Endothelial cell of umbilical vein (primary cell): Measurements from ENCODE around the gene SLC35F2. TPM values are rescaled to one million over a fixed set of nuclear protein-coding genes. Genes with fewer than 3 reads are reported as not detected.

Experiments
- BruUV-seq: library from RNA; stranded (reverse); fragments of 400-500 nt; replicated peaks from 2 replicates; lab custom pipeline; 2021; lab: Mats Ljungman, UMichigan
- CTCF ChIA-PET: fragments of 300-600, 350-600 bp; sonication (Branson Sonifier 250); formaldehyde crosslinking; loops from one replicate; lab custom pipeline; 2021; ENCODE audit warnings: antibody characterized with exemption, inconsistent platforms; lab: Charles Lee
- POLR2A ChIA-PET: fragments of 300-600, 350-600 bp; sonication (Branson Sonifier 250); formaldehyde crosslinking; loops from one replicate; lab custom pipeline; 2021; ENCODE audit warnings: antibody characterized with exemption, inconsistent platforms; lab: Charles Lee
- DNase-seq: peaks from one replicate; pipeline ENCODE4 v3.0.0-alpha.2; 2011; ENCODE audit warnings: low read depth, low spot score
- FAIRE-seq: peaks from 2 replicates; lab custom pipeline; 2011; peaks lifted over from hg19 to GRCh38; lab: Jason Lieb, UNC
- H2AFZ ChIP-seq: 2 replicates; pipeline ENCODE4 v1.6.0; 2012; ENCODE audit warnings: low read depth, low read length, control low read depth, inconsistent platforms
- H3K27ac ChIP-seq: 2 replicates; pipeline ENCODE4 v1.5.1; 2011; ENCODE audit warnings: low read depth, mild to moderate bottlenecking, control low read depth, low read length, moderate library complexity; ENCODE audit not compliant: insufficient read depth
- H3K27me3 ChIP-seq, 2 experiments: 2 replicates each; pipeline versions ENCODE4 v1.6.0 to v1.6.1; 2011; ENCODE audit warnings: low read length in 2 of 2, mixed read lengths in 1 of 2; ENCODE audit not compliant: control insufficient read depth in 2 of 2, insufficient read depth in 2 of 2
- H3K36me3 ChIP-seq, 2 experiments: 2 replicates in 1 of 2; 3 replicates in 1 of 2; pipeline ENCODE4 v1.5.1; 2011; ENCODE audit warnings: low read length in 2 of 2, mild to moderate bottlenecking in 1 of 2, moderate library complexity in 1 of 2; ENCODE audit not compliant: control insufficient read depth in 2 of 2, insufficient read depth in 2 of 2; ENCODE audit errors: extremely low read depth in 1 of 2
- H3K4me1 ChIP-seq: 3 replicates; pipeline ENCODE4 v1.5.1; 2011; ENCODE audit warnings: mild to moderate bottlenecking, low read length; ENCODE audit not compliant: control insufficient read depth, insufficient read depth; ENCODE audit errors: extremely low read depth
- H3K4me2 ChIP-seq: 2 replicates; pipeline ENCODE4 v1.6.1; 2011; ENCODE audit warnings: low read length, control low read depth, mixed read lengths; ENCODE audit not compliant: insufficient read depth
- H3K4me3 ChIP-seq, 3 experiments: fragments of 200-600 bp in 1 of 3; sonication (generic), shearing (Covaris generic) in 1 of 3; replicated peaks in 1 of 3; 2 replicates each; pipeline ENCODE4 v1.5.1; 2011 to 2016; ENCODE audit warnings: control low read depth in 3 of 3, low read length in 3 of 3, mild to moderate bottlenecking in 2 of 3, inconsistent platforms in 1 of 3, low read depth in 1 of 3, moderate library complexity in 1 of 3; ENCODE audit not compliant: insufficient read depth in 1 of 3
- H3K79me2 ChIP-seq: 2 replicates; pipeline ENCODE4 v1.6.0; 2012; ENCODE audit warnings: low read length, inconsistent platforms; ENCODE audit not compliant: control insufficient read depth, insufficient read depth
- H3K9ac ChIP-seq: replicated peaks from 2 replicates; pipeline ENCODE3; 2011; ENCODE audit warnings: low read length, control low read depth; ENCODE audit not compliant: insufficient read depth; ENCODE audit errors: extremely low read depth
- H3K9me1 ChIP-seq: replicated peaks from 3 replicates; pipeline ENCODE4 v1.6.0; 2011; ENCODE audit warnings: mild to moderate bottlenecking, low read length; ENCODE audit not compliant: control insufficient read depth, insufficient read depth; ENCODE audit errors: extremely low read depth
- H3K9me3 ChIP-seq: replicated peaks from 2 replicates; pipeline ENCODE4 v1.5.1; 2012; ENCODE audit warnings: low read length, inconsistent platforms; ENCODE audit not compliant: control insufficient read depth, insufficient read depth
- H4K20me1 ChIP-seq: replicated peaks from 2 replicates; pipeline ENCODE3; 2011; ENCODE audit warnings: mild to moderate bottlenecking, low read length; ENCODE audit not compliant: control insufficient read depth, insufficient read depth; ENCODE audit errors: extremely low read depth
- EZH2 ChIP-seq: IDR thresholded peaks from 2 replicates; pipeline ENCODE4 v1.6.1; 2012; ENCODE audit warnings: borderline replicate concordance, low read depth, mild to moderate bottlenecking, moderate library complexity, low read length, inconsistent platforms; ENCODE audit not compliant: severe bottlenecking
- FOS ChIP-seq: IDR thresholded peaks from 2 replicates; pipeline ENCODE4 v1.6.1; 2011; ENCODE audit warnings: mild to moderate bottlenecking, low read length, moderate library complexity, borderline replicate concordance; ENCODE audit not compliant: insufficient read depth
- GATA2 ChIP-seq: IDR thresholded peaks from 2 replicates; pipeline ENCODE4 v1.7.0; 2011; ENCODE audit warnings: low read depth, mild to moderate bottlenecking, moderate library complexity, mixed read lengths, low read length; ENCODE audit not compliant: insufficient read length, insufficient read depth
- JUN ChIP-seq: IDR thresholded peaks from 2 replicates; pipeline ENCODE4 v1.6.1; 2011; ENCODE audit warnings: borderline replicate concordance, low read depth; ENCODE audit not compliant: insufficient read length, insufficient read depth
- MYC ChIP-seq: IDR thresholded peaks from one replicate; pipeline ENCODE4 v1.6.1; 2011; ENCODE audit warnings: mild to moderate bottlenecking, low read depth, low read length
- POLR2A ChIP-seq: IDR thresholded peaks from 2 replicates; pipeline ENCODE4 v1.6.1; 2012; ENCODE audit warnings: low read depth, mild to moderate bottlenecking, control low read depth, low read length
- POLR2AphosphoS5 ChIP-seq: IDR thresholded peaks from 2 replicates; pipeline ENCODE4 v1.6.1; 2012; ENCODE audit warnings: low read depth, mild to moderate bottlenecking, control low read depth, low read length, moderate library complexity; ENCODE audit not compliant: insufficient read depth
- dilution Hi-C: fragments of 300-500 bp; cut with MboI; formaldehyde crosslinking; loops from one replicate; pipeline ENCODE4 v1.15.0; 2019; ENCODE audit warnings: low sequenced_read_pairs; ENCODE audit not compliant: extremely low pct_ligation_motif_present
- intact Hi-C: fragments of 100-400 bp; cut with micrococcal nuclease; formaldehyde crosslinking; loops from one replicate; pipeline ENCODE4 v1.10.0; 2022
- polyA plus RNA-seq, 4 experiments: library from polyadenylated mRNA; depleted of rRNA in 3 of 4; stranded (reverse) in 3 of 4; unstranded in 1 of 4; fragments of >200 nt; gene quantifications; 2 replicates each; pipeline versions ENCODE4 v1.2.1 to v1.2.3, GENCODE V29; 2011 to 2012; ENCODE audit warnings: missing spikeins in 1 of 4
- total RNA-seq: library from RNA; stranded (reverse); gene quantifications from 2 replicates; pipeline ENCODE4 v1.2.3, GENCODE V29; 2021
- TF ChIP-seq, protein P1 (sequence below), 2 donors: IDR thresholded peaks; 1 replicate in 1 of 2; 2 replicates in 1 of 2; pipeline ENCODE4 v1.5.1; 2011; ENCODE audit warnings: low read length in 2 of 2, mild to moderate bottlenecking in 2 of 2, moderate library complexity in 2 of 2, control low read depth in 1 of 2, inconsistent platforms in 1 of 2, low read depth in 1 of 2; ENCODE audit not compliant: insufficient read depth in 1 of 2; ENCODE audit errors: extremely low read depth in 1 of 2
- TF ChIP-seq, protein P2 (sequence below): IDR thresholded peaks from 2 replicates; pipeline ENCODE4 v1.6.1; 2011; ENCODE audit not compliant: insufficient read depth, insufficient read length

The SLC35F2 gene
- total and polyA plus RNA-seq, 2 donors (not counting 3 experiments of a cell fraction or from before 2014, with no cell fraction given), result 41.0 to 59.7 TPM

DNA sequence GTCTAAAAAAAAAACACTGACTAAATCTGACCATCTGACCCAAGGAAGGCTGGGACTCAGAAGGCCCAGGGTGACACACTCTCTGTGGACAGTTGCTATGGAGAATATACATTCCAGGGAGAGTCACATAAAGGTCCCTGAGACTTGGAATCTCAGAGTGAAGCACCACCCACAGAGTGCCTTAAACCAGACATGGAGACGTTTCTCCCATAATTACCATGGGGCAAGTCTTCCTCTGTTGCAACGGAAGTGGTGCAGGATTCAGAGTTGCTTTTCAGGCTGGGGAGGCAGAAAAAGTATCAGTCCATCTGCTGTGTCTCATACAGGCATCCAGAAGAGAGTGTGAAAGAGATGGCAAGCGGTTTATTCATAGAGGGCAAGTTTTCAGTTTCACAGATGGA is 88.0 kb downstream of the SLC35F2 start:
- dilution Hi-C loops (no loop called here), intact Hi-C loops (no loop called here)
- Histone ChIP-seq H3K27me3 (peaks cover 2 to 4% of the 10 kb centered on the region in 2 experiments), H3K4me3 (no peak overlapping the region), H3K9me3 (no peaks in the 10 kb centered on the region), H3K36me3 (no peaks in the 10 kb centered on the region), H3K4me1 (no peaks in the 10 kb centered on the region), H3K79me2 (no peaks in the 10 kb centered on the region), H3K27ac (no peak overlapping the region), H3K9me1 (no peaks in the 10 kb centered on the region), H3K9ac (no peak overlapping the region), H4K20me1 (no peaks in the 10 kb centered on the region), H2AFZ (no peak overlapping the region), H3K4me2 (no peak overlapping the region)
- no peak for DNase-seq
- BruUV-seq, result no TSS peak
- ChIA-PET CTCF (interaction anchor here (0.6 to 4.3 kb wide), 53 partner anchors 8 to 1683 kb away, joined by 3 to 87 read pairs (median 4); partner anchors contain the start of genes ALKBH8, CWF19L2 and ELMOD1), POLR2A (interaction anchor here (0.6 kb wide), 1 partner anchor 89 kb away, joined by 7 read pairs; no protein-coding TSS in a partner anchor)
- TF ChIP-seq, protein P1, sequence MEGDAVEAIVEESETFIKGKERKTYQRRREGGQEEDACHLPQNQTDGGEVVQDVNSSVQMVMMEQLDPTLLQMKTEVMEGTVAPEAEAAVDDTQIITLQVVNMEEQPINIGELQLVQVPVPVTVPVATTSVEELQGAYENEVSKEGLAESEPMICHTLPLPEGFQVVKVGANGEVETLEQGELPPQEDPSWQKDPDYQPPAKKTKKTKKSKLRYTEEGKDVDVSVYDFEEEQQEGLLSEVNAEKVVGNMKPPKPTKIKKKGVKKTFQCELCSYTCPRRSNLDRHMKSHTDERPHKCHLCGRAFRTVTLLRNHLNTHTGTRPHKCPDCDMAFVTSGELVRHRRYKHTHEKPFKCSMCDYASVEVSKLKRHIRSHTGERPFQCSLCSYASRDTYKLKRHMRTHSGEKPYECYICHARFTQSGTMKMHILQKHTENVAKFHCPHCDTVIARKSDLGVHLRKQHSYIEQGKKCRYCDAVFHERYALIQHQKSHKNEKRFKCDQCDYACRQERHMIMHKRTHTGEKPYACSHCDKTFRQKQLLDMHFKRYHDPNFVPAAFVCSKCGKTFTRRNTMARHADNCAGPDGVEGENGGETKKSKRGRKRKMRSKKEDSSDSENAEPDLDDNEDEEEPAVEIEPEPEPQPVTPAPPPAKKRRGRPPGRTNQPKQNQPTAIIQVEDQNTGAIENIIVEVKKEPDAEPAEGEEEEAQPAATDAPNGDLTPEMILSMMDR (IDR thresholded peaks at IDR 0.05; ENCODE audit: extremely low read depth in 1 of 2, insufficient read depth in 1 of 2, low read depth in 1 of 2, low read length in 2 of 2), result no peak
- TF ChIP-seq POLR2A, result no peak
- no peak for TF ChIP-seq JUN
- no peak for TF ChIP-seq POLR2AphosphoS5
- TF ChIP-seq FOS, result no peak
- FAIRE-seq, result no peak

DNA sequence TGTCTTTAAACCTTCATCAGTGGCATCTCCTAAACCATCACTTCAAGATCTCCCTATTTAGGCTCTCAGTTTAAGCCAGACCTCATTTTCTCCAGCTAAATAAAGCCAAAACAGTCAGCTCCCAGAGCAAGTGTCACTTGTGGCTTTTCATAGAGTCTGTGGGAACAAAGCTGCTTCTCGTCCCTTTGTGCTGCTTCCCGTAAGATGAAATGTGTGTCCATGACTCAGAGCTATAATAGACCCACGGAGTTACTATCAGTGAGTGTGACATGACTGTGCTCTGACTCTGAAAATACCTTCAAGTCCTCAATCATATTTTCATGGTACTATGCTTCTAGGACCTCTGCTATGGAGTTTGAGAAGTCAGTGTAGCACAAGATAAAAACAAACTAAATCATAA is 89.4 kb downstream of the SLC35F2 start:
- dilution Hi-C loops (no loop called here), intact Hi-C loops (no loop called here)
- Histone ChIP-seq H3K4me1 (no peaks in the 10 kb centered on the region), H3K36me3 (no peaks in the 10 kb centered on the region), H3K79me2 (no peaks in the 10 kb centered on the region), H3K4me2 (no peak overlapping the region), H3K9me3 (no peaks in the 10 kb centered on the region), H3K9me1 (no peaks in the 10 kb centered on the region), H2AFZ (no peak overlapping the region), H4K20me1 (no peaks in the 10 kb centered on the region), H3K27me3 (peaks cover 2 to 4% of the 10 kb centered on the region in 2 experiments), H3K4me3 (no peak overlapping the region), H3K27ac (no peak overlapping the region), H3K9ac (no peak overlapping the region)
- ChIA-PET POLR2A (no interaction called here), CTCF (interaction anchor here (0.7 to 4.3 kb wide), 7 partner anchors 10 to 220 kb away, joined by 3 to 87 read pairs (median 3); no protein-coding TSS in a partner anchor)
- no TSS peak for BruUV-seq
- DNase-seq (no peak), FAIRE-seq (no peak)
- TF ChIP-seq JUN (no peak), EZH2 (no peak), POLR2AphosphoS5 (no peak), GATA2 (no peak), POLR2A (no peak), MYC (no peak), FOS (no peak)
- TF ChIP-seq, protein P2, sequence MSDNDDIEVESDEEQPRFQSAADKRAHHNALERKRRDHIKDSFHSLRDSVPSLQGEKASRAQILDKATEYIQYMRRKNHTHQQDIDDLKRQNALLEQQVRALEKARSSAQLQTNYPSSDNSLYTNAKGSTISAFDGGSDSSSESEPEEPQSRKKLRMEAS, result no peak
- TF ChIP-seq, protein P1 (IDR thresholded peaks at IDR 0.05; ENCODE audit: extremely low read depth in 1 of 2, insufficient read depth in 1 of 2, low read depth in 1 of 2, low read length in 2 of 2), result no peak
